ENCODE results near the gene AGAP1.

Gene AGAP1

GRCh38 chr2:235960011-235960715 lies 466.3 kb downstream of the AGAP1 start:
- DNase-seq: no peak

- DNase-seq: no peak
Measured at GRCh38 chr2:235960716-235961640, 467.1 kb downstream of the AGAP1 start.

GRCh38 chr2:235961711-235962110 lies 467.9 kb downstream of the AGAP1 start:
- DNase-seq: no peak

DNA sequence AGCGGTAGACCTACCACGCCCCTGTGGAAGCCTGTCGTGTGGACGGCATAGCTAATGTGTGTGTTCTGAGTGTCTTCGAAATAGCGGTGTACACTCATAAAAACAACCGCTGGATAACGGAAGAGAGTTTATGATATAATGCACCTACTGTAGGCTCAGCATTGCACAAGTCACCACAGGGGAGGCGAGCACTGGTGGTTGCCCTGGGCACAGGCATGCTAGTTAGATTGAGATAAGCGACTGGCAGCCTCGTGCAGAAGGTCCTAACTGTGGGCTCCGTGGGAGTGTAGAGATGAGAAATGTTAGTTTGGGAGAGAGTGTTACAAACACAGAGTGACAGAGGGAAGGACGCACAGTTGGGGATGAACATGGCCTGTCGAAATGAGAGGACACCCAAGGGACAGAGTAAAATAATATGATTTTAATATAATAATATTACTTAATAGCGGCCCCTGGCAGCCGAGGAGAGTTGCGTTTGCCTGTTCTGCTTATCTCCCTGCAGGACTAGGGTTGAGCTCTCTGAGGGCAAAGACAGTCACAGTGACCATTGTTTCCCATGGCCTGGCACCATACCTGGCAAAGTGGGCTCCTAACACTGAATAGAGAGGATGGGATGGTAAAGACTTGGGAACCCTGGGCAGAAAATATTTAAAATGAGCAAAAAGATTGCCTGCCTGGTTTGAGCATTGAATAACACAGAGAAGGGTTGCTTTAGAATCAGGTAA lies 470.2 kb downstream of the AGAP1 start:
- DNase-seq: no peak

DNA sequence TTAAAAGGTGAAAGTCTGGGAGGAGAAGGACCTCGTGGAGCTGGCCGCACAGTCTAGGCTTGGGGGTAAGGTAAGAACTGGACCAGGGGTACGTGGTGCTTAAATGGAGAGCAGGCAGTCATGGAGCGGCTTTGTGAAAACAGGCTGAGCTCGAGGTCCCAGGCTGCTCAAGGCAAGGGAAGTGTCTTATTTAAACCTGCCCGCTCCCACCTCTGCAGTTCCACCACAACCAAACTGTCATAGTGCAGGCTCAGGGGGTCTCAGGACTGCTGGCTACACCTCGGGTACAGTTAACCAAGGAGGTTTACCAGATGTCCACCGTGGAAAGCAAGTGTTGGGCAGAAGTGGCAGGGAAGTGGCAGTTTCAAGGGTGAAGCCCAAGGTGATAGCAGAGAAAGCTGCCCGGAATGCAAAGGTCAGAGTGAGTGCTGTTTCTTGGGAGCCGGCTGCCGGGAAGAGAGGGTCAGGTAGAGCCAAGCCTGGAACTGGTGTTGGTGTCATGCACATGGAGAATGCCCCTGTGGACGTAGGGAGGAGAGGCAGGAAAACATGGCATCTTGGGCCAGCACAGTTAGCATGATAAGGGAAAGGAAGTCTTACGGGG lies 471.0 kb downstream of the AGAP1 start:
- no peak for DNase-seq

- DNase-seq: no peak
Measured at GRCh38 chr2:235966396-235966795, 472.6 kb downstream of the AGAP1 start.

DNA sequence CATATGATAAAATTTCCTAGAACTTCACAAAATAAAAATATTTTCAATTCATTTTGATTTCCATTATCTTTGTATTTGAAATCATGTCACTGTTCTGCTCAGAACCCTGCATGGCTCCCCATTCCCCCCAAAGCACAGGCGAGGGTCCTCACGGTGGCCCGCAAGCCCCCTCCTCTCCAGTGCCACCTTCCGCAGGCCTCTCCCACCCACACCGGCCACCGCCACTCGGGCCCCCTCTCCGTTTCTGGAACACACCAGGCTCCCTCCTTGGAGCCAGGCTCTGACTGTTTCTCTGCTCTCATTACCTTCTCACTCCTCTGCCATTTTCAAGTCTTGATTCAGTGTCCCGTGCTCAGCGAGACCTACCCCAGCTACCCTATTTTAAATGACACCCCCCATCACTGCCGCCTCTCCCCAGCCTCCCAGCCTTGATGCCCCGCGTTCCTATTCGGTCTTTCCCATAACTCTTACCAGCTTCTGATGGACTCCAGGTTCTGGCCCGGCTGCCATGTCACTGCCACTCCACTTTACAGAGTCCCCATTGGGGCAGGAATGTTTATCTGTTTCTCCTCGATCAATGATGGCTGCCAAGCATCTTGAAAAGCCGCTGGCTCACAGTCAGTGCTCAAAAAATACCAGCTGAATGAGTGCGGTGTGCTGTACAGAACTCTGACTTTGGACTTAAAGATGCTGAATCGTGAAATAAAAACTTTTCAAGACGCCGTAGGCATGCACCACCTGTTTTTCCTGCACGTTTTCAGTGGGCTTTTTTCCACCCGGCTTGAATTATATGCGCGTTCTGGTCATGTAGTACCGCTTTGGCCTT lies 473.3 kb downstream of the AGAP1 start:
- DNase-seq: no peak

GRCh38 chr2:235968155-235968554 lies 474.3 kb downstream of the AGAP1 start:
- DNase-seq: no peak

DNA sequence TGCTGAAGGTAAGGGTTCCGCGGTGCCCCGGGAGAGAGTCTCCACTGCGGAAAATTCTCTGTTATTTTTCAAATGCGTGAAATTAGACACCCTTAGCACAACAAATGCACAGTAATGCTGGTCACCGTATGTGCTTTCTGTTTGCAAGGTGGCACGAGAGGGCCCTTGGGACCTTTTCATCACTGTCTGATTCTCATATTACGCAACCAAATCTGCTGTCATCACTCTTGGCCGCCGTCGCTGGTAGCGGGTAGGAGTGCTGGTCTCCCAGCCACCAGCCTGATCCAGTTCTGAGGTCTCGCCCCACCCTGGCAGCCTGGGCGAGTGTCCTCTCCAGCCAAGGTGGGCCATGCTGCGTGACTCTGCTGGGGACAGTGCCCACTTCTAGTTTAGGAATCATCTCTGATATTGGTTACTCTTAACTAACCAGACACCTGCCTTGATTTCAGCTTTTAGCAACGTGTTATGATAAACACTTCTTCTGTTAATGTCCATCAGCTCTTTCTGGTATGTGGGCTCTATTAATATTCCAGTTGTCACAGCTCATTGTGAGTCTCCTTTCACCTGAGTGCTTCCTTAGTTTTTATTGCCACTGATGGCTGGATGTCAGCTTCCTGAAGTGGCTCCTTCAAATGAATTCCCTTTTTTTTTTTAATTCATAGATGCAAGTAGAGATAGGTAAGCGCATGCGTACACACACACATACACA lies 474.9 kb downstream of the AGAP1 start:
- no peak for DNase-seq

DNA sequence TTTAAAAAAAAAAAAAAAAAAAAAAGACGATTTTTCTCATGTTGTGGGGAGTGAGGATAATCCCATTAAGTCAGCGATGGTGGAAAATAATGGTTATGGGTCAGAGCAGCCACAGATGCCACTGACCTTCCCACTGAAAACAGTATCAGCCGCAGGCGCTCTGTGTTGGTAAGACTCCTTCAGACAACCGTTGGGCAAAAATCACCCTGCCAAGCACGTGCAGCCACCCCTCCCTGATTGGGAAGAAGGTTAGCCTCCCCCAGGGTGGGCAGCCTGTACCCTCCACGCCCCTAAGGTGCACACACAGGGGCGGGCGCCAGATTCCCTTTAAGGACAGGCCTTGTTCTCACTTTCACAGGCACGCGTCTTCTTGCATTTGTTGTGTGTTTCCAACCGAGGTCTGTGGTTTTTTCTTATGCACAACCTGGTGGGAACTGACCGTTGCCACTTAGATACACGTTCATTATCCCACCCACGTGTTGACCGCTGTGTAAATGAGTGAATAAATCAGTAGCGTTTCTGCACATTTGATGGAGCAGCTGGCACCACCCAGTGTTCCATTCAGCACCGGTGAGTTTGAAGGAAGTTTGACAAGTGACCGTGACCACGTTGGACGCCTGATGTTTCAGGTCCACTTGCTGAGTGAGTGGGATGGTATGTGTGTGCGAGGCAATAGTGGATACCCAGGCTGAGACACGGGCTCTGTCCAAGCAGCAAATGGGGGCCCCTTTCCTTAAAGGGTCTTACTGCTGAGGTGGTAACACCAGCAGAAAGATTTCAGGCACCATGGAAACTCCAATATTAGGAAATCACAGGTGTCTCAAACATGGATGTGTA lies 476.6 kb downstream of the AGAP1 start:
- DNase-seq: no peak

DNA sequence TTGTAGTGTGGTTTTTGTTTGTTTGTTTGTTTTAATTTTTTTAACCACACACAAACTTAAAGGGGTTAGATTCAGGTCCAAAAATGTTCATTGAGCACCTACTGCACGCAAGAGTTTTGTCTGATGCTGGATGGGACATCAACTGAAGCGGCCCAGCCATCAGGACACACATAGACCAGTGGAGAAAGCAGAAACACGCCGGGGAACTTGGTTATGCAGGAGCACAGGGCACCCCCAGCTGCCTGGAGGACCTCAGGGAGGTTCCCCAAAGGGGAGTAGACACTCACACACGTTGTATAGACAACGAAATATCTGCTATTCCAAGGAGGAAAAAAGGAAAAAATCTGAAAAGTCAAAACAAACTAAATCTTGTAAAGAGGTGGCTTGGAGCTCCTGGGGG lies 482.7 kb downstream of the AGAP1 start:
- no peak for DNase-seq

DNA sequence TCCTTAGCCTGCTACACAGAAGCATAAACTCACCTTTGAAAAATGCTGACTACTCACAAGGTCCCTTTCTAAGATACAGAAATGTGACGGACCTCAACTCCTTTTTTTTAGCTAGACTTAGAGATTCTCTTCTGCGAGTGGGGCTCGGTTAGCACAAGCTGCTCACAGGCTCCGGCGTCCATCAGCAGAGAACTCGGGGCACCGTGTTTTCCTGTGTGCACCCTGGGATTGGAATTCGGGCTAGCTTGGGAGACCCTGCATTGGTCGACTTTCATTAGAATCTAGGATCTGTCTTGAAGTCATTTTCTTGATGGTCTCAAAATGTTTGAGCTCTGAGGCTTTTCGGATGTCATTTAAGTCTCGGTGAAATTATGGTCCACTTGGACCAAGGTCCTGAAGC lies 483.1 kb downstream of the AGAP1 start:
- DNase-seq: no peak

GRCh38 chr2:235977445-235977844 lies 483.6 kb downstream of the AGAP1 start:
- DNase-seq: no peak

DNA sequence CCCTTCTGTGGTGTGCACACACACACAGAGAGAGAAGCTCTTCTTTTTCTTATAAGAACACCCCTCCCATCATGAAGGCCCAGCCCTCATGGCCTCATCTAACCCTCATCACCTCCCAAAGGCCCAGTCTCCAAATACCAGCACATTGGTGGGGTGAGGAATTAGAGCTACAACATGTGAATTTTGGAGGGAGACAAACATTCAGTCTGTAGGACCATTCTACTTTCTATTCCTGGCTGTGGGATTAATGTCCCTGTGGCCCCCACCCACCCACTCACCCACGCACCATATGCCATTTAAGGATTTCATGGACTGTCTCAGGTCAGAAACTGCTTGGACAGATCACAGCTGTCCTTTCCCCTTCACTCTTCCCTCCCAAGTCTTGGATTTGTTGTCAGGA lies 484.2 kb downstream of the AGAP1 start:
- DNase-seq: no peak

DNA sequence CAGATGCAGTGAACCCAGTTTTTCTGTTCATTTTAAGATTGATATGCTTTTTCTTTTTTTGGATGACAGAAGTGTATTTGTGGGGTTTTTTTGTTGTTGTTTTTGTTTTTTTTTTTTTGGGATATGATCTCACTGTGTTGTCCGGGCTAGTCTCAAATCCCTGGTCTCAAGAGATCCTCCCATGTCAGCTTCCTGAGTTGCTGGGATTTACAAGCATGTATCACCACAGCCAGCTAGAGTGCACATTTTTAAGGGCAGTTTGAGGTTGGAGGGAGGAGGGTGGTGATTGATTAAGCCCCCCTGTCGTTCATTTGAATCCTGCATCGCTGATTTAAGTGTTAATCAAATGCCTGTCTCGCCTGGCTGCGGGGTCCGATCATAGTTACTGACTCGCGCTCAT lies 485.2 kb downstream of the AGAP1 start:
- no peak for DNase-seq

GRCh38 chr2:235979753-235980435 lies 486.1 kb downstream of the AGAP1 start:
- DNase-seq: no peak

DNA sequence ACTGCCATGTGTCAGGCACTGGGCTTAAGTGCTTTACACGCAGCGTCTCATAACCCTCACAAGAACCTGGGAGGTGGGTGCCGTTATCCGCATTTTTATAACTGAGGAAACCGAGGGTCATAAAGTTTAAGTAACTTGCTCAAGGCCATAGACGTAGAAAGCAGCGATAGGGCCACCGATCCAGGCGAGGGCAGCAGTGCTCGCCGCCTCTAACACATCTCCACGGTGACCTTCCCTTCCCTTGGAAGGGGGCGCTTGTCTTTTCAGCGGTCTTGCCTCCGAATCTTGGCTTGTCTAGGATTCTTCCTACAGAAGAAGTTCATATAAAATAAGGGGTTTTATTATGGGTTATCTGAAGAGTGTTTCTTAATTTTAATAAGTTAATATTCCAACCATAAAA lies 487.8 kb downstream of the AGAP1 start:
- no peak for DNase-seq

DNA sequence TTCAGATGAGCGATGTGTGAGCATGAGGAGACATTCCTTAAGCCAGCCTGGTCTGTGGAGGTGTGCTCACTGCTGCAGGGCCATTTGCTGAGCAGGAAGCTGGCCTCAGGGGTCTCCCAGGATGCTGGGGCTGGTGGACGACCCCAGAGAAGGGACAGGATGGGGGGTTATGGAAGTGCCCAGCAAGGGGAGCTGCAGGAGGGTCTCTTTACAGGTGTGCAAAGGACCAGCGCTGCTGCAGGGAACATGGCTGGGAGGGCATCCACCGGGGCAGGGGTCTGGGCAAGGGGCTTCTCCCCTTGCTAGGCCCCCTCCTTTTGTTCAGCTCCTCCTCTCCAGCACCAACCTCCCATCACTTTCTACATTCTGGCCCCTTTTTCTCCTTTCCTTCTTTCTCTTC lies 489.2 kb downstream of the AGAP1 start:
- no peak for DNase-seq

DNA sequence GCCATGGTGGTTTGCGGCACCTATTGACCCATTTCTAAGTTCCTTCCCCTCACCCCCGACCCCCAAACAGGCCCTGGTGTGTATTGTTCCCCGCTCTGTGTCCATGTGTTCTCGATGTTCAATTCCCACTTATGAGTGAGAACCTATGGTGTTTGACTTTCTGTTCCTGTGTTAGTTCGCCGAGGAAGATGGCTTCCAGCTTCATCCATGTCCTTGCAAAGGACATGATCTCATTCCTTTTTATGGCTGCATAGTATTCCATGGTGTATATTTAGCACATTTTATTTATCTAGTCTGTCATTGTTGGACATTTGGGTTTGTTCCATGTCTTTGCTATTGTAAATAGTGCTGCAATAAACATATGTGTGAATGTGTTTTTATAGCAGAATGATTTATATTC lies 490.7 kb downstream of the AGAP1 start:
- DNase-seq: no peak

DNA sequence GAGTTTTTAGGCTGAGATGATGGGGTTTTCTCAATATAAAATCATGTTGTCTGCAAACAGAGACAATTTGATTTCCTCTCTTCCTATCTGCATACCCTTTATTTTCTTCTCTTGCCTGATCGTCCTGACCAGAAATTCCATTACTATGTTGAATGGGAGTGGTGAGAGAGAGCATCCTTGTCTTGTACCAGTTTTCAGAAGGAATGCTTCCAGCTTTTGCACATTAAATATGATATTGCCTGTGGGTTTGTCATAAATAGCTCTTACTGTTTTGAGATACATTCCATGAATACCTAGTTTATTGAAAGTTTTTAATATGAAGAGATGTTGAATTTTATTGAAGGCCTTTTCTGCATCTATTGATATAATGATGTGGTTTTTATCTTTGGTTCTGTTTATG lies 492.5 kb downstream of the AGAP1 start:
- DNase-seq: no peak

Measured in CD4-positive, alpha-beta T cell treated with Interleukin-10 for 1 hour (primary cell).